ENCODE measurements around the gene RGS7.

Gene RGS7

GRCh38 chr1:241332037-241332409, 25.0 kb downstream of the RGS7 start:
- DNase-seq (ENCODE audit: extremely low read depth, low read depth) = no peak
- TF ChIP-seq CTCF (IDR thresholded peaks at IDR 0.05; ENCODE audit: low read depth, low read length) = no peak

GRCh38 chr1:241331328-241332036, 25.5 kb downstream of the RGS7 start:
- DNase-seq (ENCODE audit: extremely low read depth, low read depth) = no peak

GRCh38 chr1:241330619-241331327, 26.2 kb downstream of the RGS7 start:
- no peak for DNase-seq (ENCODE audit: extremely low read depth, low read depth)
- no peak for TF ChIP-seq CTCF (IDR thresholded peaks at IDR 0.05; ENCODE audit: low read depth, low read length)

More at GRCh38 chr1:241331328-241332036, 25.5 kb downstream of the RGS7 start:
- TF ChIP-seq CTCF (IDR thresholded peaks at IDR 0.05; ENCODE audit: low read depth, low read length) = no peak

DNA sequence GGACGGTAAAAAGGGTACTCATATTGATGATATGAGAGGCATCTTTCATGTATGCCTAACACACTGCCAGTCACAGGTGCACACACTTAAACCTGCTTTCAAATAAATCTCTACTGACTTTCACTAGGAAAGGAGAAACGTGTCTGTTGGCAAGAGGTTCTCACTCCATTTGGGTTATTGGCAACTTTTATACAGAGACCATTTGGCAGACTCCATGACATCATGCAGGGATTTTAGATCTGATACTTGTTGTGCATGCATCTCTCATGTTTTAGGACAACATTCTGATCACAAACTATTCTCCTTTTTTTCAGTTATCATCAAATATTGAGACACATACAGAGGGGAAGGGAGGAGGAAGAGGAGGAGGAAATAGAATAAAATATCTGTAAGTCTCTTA, 31.5 kb downstream of the RGS7 start:
- TF ChIP-seq CTCF (IDR thresholded peaks at IDR 0.05; ENCODE audit: low read depth, low read length) = no peak
- no peak for DNase-seq (ENCODE audit: extremely low read depth, low read depth)

DNA sequence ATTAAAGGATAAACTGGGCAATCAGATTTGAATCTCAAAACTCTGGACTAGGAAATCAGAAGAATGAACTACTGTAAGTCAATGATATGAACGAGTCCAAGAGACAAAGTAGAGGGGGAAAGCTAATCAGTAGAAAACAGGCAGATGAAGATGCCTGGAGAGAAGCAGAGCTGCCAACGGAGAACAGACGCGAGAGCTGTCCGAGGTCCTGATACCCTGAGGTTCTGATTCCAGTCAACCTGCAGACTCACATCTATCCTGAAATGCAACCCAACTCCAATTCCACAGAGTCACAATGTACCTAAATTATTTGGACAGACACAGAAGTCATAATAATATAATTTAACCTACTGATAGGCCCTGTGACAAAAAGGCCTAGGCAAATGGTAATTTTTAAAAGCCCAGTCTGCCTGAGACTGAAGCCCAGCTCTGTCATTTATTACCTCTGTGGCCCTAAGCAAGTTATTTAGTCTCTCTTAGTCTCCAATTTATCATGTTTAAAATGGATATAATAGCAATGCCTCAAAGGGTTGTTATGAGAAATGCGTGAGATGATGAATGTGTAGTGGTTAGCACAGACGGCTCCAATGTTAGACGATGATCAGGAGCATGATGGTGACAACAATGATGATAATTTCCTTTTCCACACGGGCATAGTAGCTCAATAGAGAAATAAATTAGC, 33.4 kb downstream of the RGS7 start:
- no peak for TF ChIP-seq CTCF (IDR thresholded peaks at IDR 0.05; ENCODE audit: low read depth, low read length)
- no peak for DNase-seq (ENCODE audit: extremely low read depth, low read depth)

DNA sequence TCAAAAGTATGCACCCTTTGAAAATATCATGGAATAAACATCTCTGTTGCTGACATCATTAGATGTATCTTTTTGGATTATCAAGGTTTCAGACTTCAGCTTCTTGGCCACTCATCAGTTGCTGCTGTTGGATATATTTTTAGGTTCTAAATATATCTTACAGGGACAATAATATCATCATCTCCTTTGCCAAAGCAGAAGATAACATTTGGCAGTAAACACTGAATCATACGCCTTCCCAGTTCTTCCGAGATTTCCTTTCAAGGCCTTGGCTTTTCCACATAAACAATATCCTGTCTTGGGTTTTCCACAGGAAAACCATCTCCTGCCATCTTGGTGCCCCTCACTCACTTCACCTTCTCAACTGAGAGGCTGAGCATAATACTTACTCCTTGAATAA, 39.3 kb downstream of the RGS7 start:
- no peak for DNase-seq (ENCODE audit: extremely low read depth, low read depth)
- TF ChIP-seq CTCF (IDR thresholded peaks at IDR 0.05; ENCODE audit: low read depth, low read length) = no peak

DNA sequence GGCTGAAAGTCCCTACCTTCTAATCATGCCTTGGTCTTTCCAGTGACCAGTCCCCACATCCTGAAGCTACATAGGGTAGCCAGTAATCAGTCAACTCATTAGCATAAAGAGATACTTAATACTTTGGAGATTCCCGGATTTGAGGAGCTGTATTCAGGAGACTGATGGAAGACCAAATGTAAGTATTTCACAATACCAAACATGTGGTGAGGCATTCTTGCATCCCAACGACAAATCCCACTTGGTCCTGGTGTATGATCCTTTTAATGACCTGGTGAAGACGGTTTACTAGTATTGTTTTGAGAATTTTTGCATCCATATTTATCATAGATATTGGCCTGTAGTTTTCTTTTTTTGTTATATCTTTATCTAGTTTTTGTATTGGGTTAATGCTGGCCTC, 40.6 kb downstream of the RGS7 start:
- no peak for TF ChIP-seq CTCF (IDR thresholded peaks at IDR 0.05; ENCODE audit: low read depth, low read length)
- DNase-seq (ENCODE audit: extremely low read depth, low read depth) = no peak
